ENCODE results near the gene ELL2. TPM values are rescaled to one million over a fixed set of nuclear protein-coding genes. Genes with fewer than 3 reads are reported as not detected.
A peak's percentile ranks its signal among the peaks of the same experiment; 100 is the strongest.

ELL2 gene
- total and polyA plus RNA-seq, 2 of the 13 experiments (the other 11 are each of a cell fraction or from before 2014, with no cell fraction given): 78.9 to 97.1 TPM

DNA sequence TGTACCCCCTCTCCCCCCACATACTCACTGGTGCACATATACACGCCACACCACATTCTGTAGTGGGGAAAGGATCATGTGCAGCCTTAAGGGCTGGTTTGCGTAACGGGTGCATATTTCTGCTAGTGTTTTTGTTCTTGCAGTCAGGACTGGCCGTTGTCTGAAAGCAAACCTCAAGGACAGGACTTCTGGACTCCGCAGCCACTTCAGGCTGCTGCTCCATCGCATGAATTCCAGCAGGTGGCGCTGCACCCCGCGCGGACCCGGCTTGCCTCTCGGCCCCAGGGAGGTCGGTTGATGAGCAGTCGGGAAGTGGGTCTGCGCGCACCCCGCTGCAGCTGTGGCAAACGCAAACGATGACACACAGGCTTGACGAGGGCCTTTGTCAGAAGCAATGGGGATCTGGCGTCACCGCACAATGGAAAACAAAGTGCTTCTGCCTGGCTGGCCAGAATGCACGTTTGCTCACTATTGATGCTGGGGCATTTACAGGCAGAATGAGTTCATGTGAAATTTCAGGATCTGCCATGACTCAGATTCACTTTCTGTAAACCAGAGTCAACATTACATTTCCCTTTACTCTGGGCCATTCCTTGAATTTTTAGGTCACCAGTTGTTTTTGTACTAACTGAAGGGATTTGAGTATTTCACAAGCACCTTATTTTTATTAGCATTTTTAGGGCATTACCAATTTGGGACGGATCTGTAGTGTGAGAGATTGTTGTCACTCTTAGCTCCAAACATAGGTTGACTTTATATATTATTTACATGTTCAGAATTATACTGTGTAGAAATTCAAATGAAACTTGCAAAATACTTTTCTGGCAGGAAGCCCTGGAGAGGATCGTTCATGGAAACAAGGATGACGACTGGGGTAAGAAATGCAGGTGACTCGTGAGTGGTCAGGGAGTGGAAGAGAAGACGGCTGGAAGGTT is 102.7 kb downstream of the ELL2 start (continued):
- TF ChIP-seq, protein P1, sequence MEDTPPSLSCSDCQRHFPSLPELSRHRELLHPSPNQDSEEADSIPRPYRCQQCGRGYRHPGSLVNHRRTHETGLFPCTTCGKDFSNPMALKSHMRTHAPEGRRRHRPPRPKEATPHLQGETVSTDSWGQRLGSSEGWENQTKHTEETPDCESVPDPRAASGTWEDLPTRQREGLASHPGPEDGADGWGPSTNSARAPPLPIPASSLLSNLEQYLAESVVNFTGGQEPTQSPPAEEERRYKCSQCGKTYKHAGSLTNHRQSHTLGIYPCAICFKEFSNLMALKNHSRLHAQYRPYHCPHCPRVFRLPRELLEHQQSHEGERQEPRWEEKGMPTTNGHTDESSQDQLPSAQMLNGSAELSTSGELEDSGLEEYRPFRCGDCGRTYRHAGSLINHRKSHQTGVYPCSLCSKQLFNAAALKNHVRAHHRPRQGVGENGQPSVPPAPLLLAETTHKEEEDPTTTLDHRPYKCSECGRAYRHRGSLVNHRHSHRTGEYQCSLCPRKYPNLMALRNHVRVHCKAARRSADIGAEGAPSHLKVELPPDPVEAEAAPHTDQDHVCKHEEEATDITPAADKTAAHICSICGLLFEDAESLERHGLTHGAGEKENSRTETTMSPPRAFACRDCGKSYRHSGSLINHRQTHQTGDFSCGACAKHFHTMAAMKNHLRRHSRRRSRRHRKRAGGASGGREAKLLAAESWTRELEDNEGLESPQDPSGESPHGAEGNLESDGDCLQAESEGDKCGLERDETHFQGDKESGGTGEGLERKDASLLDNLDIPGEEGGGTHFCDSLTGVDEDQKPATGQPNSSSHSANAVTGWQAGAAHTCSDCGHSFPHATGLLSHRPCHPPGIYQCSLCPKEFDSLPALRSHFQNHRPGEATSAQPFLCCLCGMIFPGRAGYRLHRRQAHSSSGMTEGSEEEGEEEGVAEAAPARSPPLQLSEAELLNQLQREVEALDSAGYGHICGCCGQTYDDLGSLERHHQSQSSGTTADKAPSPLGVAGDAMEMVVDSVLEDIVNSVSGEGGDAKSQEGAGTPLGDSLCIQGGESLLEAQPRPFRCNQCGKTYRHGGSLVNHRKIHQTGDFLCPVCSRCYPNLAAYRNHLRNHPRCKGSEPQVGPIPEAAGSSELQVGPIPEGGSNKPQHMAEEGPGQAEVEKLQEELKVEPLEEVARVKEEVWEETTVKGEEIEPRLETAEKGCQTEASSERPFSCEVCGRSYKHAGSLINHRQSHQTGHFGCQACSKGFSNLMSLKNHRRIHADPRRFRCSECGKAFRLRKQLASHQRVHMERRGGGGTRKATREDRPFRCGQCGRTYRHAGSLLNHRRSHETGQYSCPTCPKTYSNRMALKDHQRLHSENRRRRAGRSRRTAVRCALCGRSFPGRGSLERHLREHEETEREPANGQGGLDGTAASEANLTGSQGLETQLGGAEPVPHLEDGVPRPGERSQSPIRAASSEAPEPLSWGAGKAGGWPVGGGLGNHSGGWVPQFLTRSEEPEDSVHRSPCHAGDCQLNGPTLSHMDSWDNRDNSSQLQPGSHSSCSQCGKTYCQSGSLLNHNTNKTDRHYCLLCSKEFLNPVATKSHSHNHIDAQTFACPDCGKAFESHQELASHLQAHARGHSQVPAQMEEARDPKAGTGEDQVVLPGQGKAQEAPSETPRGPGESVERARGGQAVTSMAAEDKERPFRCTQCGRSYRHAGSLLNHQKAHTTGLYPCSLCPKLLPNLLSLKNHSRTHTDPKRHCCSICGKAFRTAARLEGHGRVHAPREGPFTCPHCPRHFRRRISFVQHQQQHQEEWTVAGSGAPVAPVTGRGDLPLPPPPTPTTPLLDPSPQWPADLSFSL (CRISPR knock-in tag; IDR thresholded peaks at IDR 0.05): no peak; the same call in 1 of the 2 replicates
- TF ChIP-seq HMG20A (CRISPR knock-in tag; IDR thresholded peaks at IDR 0.05; ENCODE audit: borderline replicate concordance) (peak; percentile 62; the same call in 1 of the 2 replicates), NFKB2 (CRISPR knock-in tag; IDR thresholded peaks at IDR 0.05; ENCODE audit: borderline replicate concordance) (peak; percentile 92; the same call in 1 of the 2 replicates), ZNF841 (CRISPR knock-in tag; IDR thresholded peaks at IDR 0.05; ENCODE audit: borderline replicate concordance) (no peak), NFE2L2 (IDR thresholded peaks at IDR 0.05; ENCODE audit: low read length) (no peak), ZNF446 (CRISPR knock-in tag; IDR thresholded peaks at IDR 0.05) (no peak), AKAP8 (CRISPR knock-in tag; IDR thresholded peaks at IDR 0.05) (no peak), ZNF501 (CRISPR knock-in tag; IDR thresholded peaks at IDR 0.05) (peak; percentile 87; the same call in 1 of the 2 replicates), KLF15 (CRISPR knock-in tag; IDR thresholded peaks at IDR 0.05; ENCODE audit: borderline replicate concordance) (no peak), RBM22 (optimal IDR thresholded peaks at IDR 0.05; ENCODE audit: low read length) (no peak)
- TF ChIP-seq, protein P2, sequence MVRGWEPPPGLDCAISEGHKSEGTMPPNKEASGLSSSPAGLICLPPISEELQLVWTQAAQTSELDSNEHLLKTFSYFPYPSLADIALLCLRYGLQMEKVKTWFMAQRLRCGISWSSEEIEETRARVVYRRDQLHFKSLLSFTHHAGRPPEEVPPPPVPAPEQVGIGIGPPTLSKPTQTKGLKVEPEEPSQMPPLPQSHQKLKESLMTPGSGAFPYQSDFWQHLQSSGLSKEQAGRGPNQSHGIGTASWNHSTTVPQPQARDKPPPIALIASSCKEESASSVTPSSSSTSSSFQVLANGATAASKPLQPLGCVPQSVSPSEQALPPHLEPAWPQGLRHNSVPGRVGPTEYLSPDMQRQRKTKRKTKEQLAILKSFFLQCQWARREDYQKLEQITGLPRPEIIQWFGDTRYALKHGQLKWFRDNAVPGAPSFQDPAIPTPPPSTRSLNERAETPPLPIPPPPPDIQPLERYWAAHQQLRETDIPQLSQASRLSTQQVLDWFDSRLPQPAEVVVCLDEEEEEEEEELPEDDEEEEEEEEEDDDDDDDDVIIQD (CRISPR knock-in tag; IDR thresholded peaks at IDR 0.05; ENCODE audit: low read depth): peak; percentile 92
- TF ChIP-seq, protein P3, sequence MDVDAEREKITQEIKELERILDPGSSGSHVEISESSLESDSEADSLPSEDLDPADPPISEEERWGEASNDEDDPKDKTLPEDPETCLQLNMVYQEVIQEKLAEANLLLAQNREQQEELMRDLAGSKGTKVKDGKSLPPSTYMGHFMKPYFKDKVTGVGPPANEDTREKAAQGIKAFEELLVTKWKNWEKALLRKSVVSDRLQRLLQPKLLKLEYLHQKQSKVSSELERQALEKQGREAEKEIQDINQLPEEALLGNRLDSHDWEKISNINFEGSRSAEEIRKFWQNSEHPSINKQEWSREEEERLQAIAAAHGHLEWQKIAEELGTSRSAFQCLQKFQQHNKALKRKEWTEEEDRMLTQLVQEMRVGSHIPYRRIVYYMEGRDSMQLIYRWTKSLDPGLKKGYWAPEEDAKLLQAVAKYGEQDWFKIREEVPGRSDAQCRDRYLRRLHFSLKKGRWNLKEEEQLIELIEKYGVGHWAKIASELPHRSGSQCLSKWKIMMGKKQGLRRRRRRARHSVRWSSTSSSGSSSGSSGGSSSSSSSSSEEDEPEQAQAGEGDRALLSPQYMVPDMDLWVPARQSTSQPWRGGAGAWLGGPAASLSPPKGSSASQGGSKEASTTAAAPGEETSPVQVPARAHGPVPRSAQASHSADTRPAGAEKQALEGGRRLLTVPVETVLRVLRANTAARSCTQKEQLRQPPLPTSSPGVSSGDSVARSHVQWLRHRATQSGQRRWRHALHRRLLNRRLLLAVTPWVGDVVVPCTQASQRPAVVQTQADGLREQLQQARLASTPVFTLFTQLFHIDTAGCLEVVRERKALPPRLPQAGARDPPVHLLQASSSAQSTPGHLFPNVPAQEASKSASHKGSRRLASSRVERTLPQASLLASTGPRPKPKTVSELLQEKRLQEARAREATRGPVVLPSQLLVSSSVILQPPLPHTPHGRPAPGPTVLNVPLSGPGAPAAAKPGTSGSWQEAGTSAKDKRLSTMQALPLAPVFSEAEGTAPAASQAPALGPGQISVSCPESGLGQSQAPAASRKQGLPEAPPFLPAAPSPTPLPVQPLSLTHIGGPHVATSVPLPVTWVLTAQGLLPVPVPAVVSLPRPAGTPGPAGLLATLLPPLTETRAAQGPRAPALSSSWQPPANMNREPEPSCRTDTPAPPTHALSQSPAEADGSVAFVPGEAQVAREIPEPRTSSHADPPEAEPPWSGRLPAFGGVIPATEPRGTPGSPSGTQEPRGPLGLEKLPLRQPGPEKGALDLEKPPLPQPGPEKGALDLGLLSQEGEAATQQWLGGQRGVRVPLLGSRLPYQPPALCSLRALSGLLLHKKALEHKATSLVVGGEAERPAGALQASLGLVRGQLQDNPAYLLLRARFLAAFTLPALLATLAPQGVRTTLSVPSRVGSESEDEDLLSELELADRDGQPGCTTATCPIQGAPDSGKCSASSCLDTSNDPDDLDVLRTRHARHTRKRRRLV (CRISPR knock-in tag; IDR thresholded peaks at IDR 0.05): no peak; the same call in 1 of the 2 replicates
- TF ChIP-seq, protein P4, sequence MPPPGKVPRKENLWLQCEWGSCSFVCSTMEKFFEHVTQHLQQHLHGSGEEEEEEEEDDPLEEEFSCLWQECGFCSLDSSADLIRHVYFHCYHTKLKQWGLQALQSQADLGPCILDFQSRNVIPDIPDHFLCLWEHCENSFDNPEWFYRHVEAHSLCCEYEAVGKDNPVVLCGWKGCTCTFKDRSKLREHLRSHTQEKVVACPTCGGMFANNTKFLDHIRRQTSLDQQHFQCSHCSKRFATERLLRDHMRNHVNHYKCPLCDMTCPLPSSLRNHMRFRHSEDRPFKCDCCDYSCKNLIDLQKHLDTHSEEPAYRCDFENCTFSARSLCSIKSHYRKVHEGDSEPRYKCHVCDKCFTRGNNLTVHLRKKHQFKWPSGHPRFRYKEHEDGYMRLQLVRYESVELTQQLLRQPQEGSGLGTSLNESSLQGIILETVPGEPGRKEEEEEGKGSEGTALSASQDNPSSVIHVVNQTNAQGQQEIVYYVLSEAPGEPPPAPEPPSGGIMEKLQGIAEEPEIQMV (CRISPR knock-in tag; IDR thresholded peaks at IDR 0.05; ENCODE audit: low read depth): peak; percentile 87

Measured in HepG2 (cell line).